ENCODE data around the gene TEN1. TPM values are rescaled to one million over a fixed set of nuclear protein-coding genes. Genes with fewer than 3 reads are reported as not detected.

TEN1 gene
- total and polyA plus RNA-seq, 9 of the 15 experiments (the other 6 are each of a cell fraction or from before 2014, with no cell fraction given), result 1.3 to 25.7 (median 10.1) TPM

- Histone ChIP-seq H3K4me1 (replicated peaks in 1 of 2; ENCODE audit: control insufficient read depth in 2 of 2, insufficient read depth in 2 of 2, low read length in 2 of 2) (peaks cover 0 to 45% of the 10 kb centered on the region in 2 experiments; a peak in 3 of 5 replicates), H3K9me1 (ENCODE audit: control insufficient read depth, insufficient read depth, low read length) (no peaks in the 10 kb centered on the region), H3K9ac (ENCODE audit: insufficient read depth in 1 of 2, low read depth in 2 of 2, low read length in 2 of 2) (peak overlapping the region in 1 of 2 experiments; percentile 70; a peak in 2 of 4 replicates), H3K4me3 (no peak overlapping the region), H3K4me2 (ENCODE audit: insufficient read depth, low read length) (no peak overlapping the region), H4K20me1 (replicated peaks; ENCODE audit: control insufficient read depth, insufficient read depth, low read length) (no peaks in the 10 kb centered on the region), H3K79me2 (ENCODE audit: control insufficient read depth, insufficient read depth, low read length) (no peaks in the 10 kb centered on the region), H3K36me3 (ENCODE audit: control insufficient read depth, insufficient read depth, low read length) (peaks cover 11% of the 10 kb centered on the region; the same call in 2 of the 3 replicates), H3K27me3 (ENCODE audit: control insufficient read depth in 2 of 2, insufficient read depth in 2 of 2, low read length in 2 of 2) (peaks cover 31 to 34% of the 10 kb centered on the region in 2 experiments), H3K9me3 (replicated peaks; ENCODE audit: control insufficient read depth, insufficient read depth, low read depth, low read length) (no peaks in the 10 kb centered on the region), H2AFZ (ENCODE audit: low read depth, low read length) (no peak overlapping the region), H3K27ac (ENCODE audit: extremely low read depth, low read depth, low read length) (no peak overlapping the region)
- ChIA-PET POLR2A (interaction anchor here (1.2 to 1.8 kb wide), 3 partner anchors 8 to 230 kb away, joined by 3 to 7 read pairs (median 3); no protein-coding TSS in a partner anchor), CTCF (ENCODE audit: low intra/inter-chr PET ratio) (interaction anchor here (0.9 to 3.7 kb wide), 3 partner anchors 100 to 252 kb away, joined by 3 to 47 read pairs (median 5); partner anchors contain the start of genes GALK1 and MRPL38)
- no TSS peak for BruUV-seq (replicated peaks)
- in situ Hi-C loops (cut with MboI), result loop anchor here (5.0 to 10.0 kb wide), 3 partner anchors 98 to 287 kb away; a partner anchor contains a TSS
- intact Hi-C loops (cut with micrococcal nuclease), result loop anchor here (1.0 to 10.0 kb wide), 2 partner anchors 100 to 251 kb away; no protein-coding TSS in a partner anchor
- FAIRE-seq, result peak; percentile 89
- 32% methylated on average over 12 of the region's 16 CpGs for WGBS (ENCODE audit: insufficient coverage, low coverage, missing lambda C conversion rate)
- peak; percentile 89 for ATAC-seq
- peak; percentile 79 to 89 (median 81) for DNase-seq (ENCODE audit: extremely low read depth in 1 of 4, low spot score in 3 of 4)
- peak in 1 of 2 experiments; percentile 39; a peak in 1 of 4 replicates for TF ChIP-seq RCOR1 (IDR thresholded peaks at IDR 0.05; ENCODE audit: borderline replicate concordance in 1 of 2, low read depth in 2 of 2, low read length in 2 of 2)
- 0 out of 2 replicates have a peak, but pooled peaks have one; percentile 19 for TF ChIP-seq XRCC5 (IDR thresholded peaks at IDR 0.05; ENCODE audit: low read depth, low read length)
- TF ChIP-seq JUND (IDR thresholded peaks at IDR 0.05; ENCODE audit: borderline replicate concordance, low read depth, low read length), result 0 out of 2 replicates have a peak, but pooled peaks have one; percentile 17
- no peak; the same call in 2 of the 3 replicates for TF ChIP-seq JUND (tag; IDR thresholded peaks at IDR 0.05; ENCODE audit: borderline replicate concordance, low read depth, low read length)
- TF ChIP-seq E2F1 (CRISPR knock-in tag; IDR thresholded peaks at IDR 0.05), result 0 out of 2 replicates have a peak, but pooled peaks have one; percentile 39
- TF ChIP-seq POLR2AphosphoS2 (IDR thresholded peaks at IDR 0.05; ENCODE audit: low read length), result no peak
- no peak for TF ChIP-seq TRIM28 (IDR thresholded peaks at IDR 0.05)
- no peak for TF ChIP-seq BHLHE40 (IDR thresholded peaks at IDR 0.05; ENCODE audit: low read length)
- no peak for TF ChIP-seq YBX1 (IDR thresholded peaks at IDR 0.05)
- peak; percentile 81; the same call in 1 of the 2 replicates for TF ChIP-seq STAG1 (CRISPR knock-in tag; IDR thresholded peaks at IDR 0.05; ENCODE audit: borderline replicate concordance)
- no peak for TF ChIP-seq SRSF1 (IDR thresholded peaks at IDR 0.05; ENCODE audit: low read depth, low read length)
- no peak for TF ChIP-seq KAT7 (CRISPR knock-in tag; IDR thresholded peaks at IDR 0.05; ENCODE audit: borderline replicate concordance)
- peak; percentile 26; the same call in 1 of the 2 replicates for TF ChIP-seq HMBOX1 (IDR thresholded peaks at IDR 0.05)
- TF ChIP-seq KAT2B (IDR thresholded peaks at IDR 0.05; ENCODE audit: low read depth, low read length), result no peak
- TF ChIP-seq ZBTB34 (CRISPR knock-in tag; IDR thresholded peaks at IDR 0.05), result no peak
- no peak for TF ChIP-seq SMARCC2 (IDR thresholded peaks at IDR 0.05; ENCODE audit: low read depth)
Observed at GRCh38 chr17:76005263-76006149, 26.5 kb downstream of the TEN1 start.
